ENCODE measurements around the gene PACSIN3. TPM values are rescaled to one million over a fixed set of nuclear protein-coding genes. Genes with fewer than 3 reads are reported as not detected.

Gene PACSIN3
- total and polyA plus RNA-seq, 2 of the 13 experiments (the other 11 are each of a cell fraction or from before 2014, with no cell fraction given): 47.9 to 93.3 TPM

DNA sequence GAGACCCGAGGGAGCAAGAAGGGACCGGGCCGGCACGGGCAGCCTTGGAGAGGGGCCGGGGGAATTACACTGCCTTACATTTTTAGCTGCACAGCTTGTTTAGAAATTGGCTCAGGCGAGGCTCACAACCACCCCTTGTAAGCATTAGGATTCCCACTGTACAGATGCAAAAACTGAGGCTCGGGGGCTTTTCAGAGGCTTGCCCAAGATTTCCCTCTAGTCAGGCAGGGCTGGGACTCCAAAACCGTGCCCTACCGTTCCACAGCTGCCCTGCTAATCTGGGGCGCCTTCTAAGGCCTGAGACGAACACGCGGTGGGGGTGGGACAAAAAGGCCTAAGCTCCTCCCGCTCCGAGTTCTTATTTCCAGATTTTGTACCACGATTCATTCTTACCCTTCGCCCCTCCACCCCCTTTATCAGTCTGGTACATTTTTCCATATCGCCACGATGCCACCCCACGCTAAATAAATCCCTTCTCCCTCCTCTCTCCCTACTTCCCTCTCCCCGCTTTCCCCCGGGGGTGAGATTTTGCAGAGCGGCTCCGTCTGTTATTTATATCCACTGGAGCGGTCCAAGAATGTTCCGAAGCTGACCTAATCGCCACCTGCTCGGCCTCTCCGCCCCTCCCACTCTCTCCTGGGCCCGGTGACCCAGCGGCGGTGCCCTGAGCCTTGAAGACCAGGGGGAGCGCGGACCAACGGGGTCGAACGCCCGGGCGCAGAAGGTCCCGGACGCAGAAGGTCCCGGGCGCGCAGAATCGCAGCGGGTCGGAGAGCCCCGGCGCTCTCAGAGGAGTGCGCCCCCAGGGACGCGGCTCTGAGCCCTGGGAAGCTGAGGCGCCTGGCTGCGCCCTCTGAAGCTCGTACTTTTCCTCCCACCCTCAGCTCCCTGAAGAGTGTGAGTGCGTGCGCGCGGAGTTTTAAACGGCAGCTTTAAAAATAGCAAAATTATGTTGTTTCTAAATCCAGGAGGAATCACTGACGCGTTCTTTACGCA lies 764 bp upstream of the PACSIN3 start (continued):
- TF ChIP-seq HNF4G (IDR thresholded peaks at IDR 0.05; ENCODE audit: borderline replicate concordance, low read depth, low read length) (no peak), HNF4G (CRISPR knock-in tag; IDR thresholded peaks at IDR 0.05; ENCODE audit: borderline replicate concordance, low read depth) (no peak), ZNF773 (CRISPR knock-in tag; IDR thresholded peaks at IDR 0.05; ENCODE audit: borderline replicate concordance) (no peak), ZNF713 (CRISPR knock-in tag; IDR thresholded peaks at IDR 0.05) (no peak), CCDC6 (CRISPR knock-in tag; IDR thresholded peaks at IDR 0.05) (0 out of 2 replicates have a peak, but pooled peaks have one; percentile 15), HNRNPL (IDR thresholded peaks at IDR 0.05; ENCODE audit: low read depth, low read length) (peak; percentile 47; the same call in 1 of the 2 replicates), ZNF282 (IDR thresholded peaks at IDR 0.05; ENCODE audit: partially characterized antibody) (no peak), NFATC3 (CRISPR knock-in tag; IDR thresholded peaks at IDR 0.05) (no peak), SYNCRIP (IDR thresholded peaks at IDR 0.05; ENCODE audit: insufficient read depth, low read depth, low read length) (no peak), RBM22 (optimal IDR thresholded peaks at IDR 0.05; ENCODE audit: low read length) (no peak), ZNF510 (CRISPR knock-in tag; IDR thresholded peaks at IDR 0.05; ENCODE audit: low read depth) (no peak), TCF7L2 (IDR thresholded peaks at IDR 0.05; ENCODE audit: low read depth, low read length) (no peak), FLYWCH1 (CRISPR knock-in tag; IDR thresholded peaks at IDR 0.05) (0 out of 2 replicates have a peak, but pooled peaks have one; percentile 61), TOPORS (CRISPR knock-in tag; IDR thresholded peaks at IDR 0.05) (no peak), NR2F1 (CRISPR knock-in tag; IDR thresholded peaks at IDR 0.05) (no peak), XRCC5 (optimal IDR thresholded peaks at IDR 0.05; ENCODE audit: low read length) (peak; percentile 37), ZNF678 (CRISPR knock-in tag; IDR thresholded peaks at IDR 0.05) (0 out of 2 replicates have a peak, but pooled peaks have one; percentile 54), ZNF547 (CRISPR knock-in tag; IDR thresholded peaks at IDR 0.05) (no peak), ATF7-NPFF (CRISPR knock-in tag; IDR thresholded peaks at IDR 0.05; ENCODE audit: low read depth) (no peak; the same call in 1 of the 2 replicates), FIP1L1 (IDR thresholded peaks at IDR 0.05; ENCODE audit: borderline replicate concordance, insufficient read depth, low read depth, low read length) (no peak), ZNF577 (CRISPR knock-in tag; IDR thresholded peaks at IDR 0.05; ENCODE audit: borderline replicate concordance, low read depth) (no peak), MBNL3 (CRISPR knock-in tag; conservative IDR thresholded peaks at IDR 0.05) (no peak), ONECUT2 (CRISPR knock-in tag; IDR thresholded peaks at IDR 0.05) (no peak)
- TF ChIP-seq, protein P1, sequence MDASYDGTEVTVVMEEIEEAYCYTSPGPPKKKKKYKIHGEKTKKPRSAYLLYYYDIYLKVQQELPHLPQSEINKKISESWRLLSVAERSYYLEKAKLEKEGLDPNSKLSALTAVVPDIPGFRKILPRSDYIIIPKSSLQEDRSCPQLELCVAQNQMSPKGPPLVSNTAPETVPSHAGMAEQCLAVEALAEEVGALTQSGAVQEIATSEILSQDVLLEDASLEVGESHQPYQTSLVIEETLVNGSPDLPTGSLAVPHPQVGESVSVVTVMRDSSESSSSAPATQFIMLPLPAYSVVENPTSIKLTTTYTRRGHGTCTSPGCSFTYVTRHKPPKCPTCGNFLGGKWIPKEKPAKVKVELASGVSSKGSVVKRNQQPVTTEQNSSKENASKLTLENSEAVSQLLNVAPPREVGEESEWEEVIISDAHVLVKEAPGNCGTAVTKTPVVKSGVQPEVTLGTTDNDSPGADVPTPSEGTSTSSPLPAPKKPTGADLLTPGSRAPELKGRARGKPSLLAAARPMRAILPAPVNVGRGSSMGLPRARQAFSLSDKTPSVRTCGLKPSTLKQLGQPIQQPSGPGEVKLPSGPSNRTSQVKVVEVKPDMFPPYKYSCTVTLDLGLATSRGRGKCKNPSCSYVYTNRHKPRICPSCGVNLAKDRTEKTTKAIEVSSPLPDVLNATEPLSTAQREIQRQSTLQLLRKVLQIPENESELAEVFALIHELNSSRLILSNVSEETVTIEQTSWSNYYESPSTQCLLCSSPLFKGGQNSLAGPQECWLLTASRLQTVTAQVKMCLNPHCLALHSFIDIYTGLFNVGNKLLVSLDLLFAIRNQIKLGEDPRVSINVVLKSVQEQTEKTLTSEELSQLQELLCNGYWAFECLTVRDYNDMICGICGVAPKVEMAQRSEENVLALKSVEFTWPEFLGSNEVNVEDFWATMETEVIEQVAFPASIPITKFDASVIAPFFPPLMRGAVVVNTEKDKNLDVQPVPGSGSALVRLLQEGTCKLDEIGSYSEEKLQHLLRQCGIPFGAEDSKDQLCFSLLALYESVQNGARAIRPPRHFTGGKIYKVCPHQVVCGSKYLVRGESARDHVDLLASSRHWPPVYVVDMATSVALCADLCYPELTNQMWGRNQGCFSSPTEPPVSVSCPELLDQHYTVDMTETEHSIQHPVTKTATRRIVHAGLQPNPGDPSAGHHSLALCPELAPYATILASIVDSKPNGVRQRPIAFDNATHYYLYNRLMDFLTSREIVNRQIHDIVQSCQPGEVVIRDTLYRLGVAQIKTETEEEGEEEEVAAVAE (CRISPR knock-in tag; IDR thresholded peaks at IDR 0.05; ENCODE audit: borderline replicate concordance): no peak
- TF ChIP-seq, protein P2, sequence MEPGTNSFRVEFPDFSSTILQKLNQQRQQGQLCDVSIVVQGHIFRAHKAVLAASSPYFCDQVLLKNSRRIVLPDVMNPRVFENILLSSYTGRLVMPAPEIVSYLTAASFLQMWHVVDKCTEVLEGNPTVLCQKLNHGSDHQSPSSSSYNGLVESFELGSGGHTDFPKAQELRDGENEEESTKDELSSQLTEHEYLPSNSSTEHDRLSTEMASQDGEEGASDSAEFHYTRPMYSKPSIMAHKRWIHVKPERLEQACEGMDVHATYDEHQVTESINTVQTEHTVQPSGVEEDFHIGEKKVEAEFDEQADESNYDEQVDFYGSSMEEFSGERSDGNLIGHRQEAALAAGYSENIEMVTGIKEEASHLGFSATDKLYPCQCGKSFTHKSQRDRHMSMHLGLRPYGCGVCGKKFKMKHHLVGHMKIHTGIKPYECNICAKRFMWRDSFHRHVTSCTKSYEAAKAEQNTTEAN (CRISPR knock-in tag; conservative IDR thresholded peaks at IDR 0.05): no peak
